Neural progenitor cell (in vitro differentiated cells): ENCODE data around the gene TSPAN18. TPM values are rescaled to one million over a fixed set of nuclear protein-coding genes. Genes with fewer than 3 reads are reported as not detected.
A peak's percentile ranks its signal among the peaks of the same experiment; 100 is the strongest.

ENCODE experiments used
- DNase-seq: peaks from one replicate; pipeline ENCODE4 v3.0.0-alpha.2; 2016; ENCODE audit warnings: low spot score
- H2AFZ ChIP-seq: fragments of 200-600 bp; sonication (generic); replicated peaks from 2 replicates; pipeline ENCODE4 v1.6.1; 2016; ENCODE audit warnings: antibody characterized with exemption
- H3F3A ChIP-seq: fragments of 200-600 bp; sonication (generic); 2 replicates; pipeline ENCODE4 v1.6.1; 2016; ENCODE audit warnings: antibody characterized with exemption, low read depth
- H3K27ac ChIP-seq: fragments of 200-600 bp; sonication (generic); 2 replicates; pipeline ENCODE4 v1.5.1; 2016; ENCODE audit warnings: mild to moderate bottlenecking
- H3K27me3 ChIP-seq: fragments of 200-600 bp; sonication (generic); 2 replicates; pipeline ENCODE4 v1.6.1; 2016; ENCODE audit warnings: mild to moderate bottlenecking, moderate library complexity
- H3K36me3 ChIP-seq: fragments of 200-600 bp; sonication (generic); 2 replicates; pipeline ENCODE4 v1.5.1; 2016
- H3K4me1 ChIP-seq: fragments of 200-600 bp; sonication (generic); 2 replicates; pipeline ENCODE4 v1.6.1; 2016; ENCODE audit warnings: mixed run types
- H3K4me2 ChIP-seq: fragments of 200-600 bp; sonication (generic); 2 replicates; pipeline ENCODE4 v1.6.1; 2016
- H3K4me3 ChIP-seq: fragments of 200-600 bp; sonication (generic); 2 replicates; pipeline ENCODE4 v1.5.1; 2016
- H3K79me2 ChIP-seq: fragments of 200-600 bp; sonication (generic); 2 replicates; pipeline ENCODE4 v1.6.1; 2016; ENCODE audit warnings: low read depth
- H3K9ac ChIP-seq: fragments of 200-600 bp; sonication (generic); 2 replicates; pipeline ENCODE4 v1.6.1; 2016
- H3K9me3 ChIP-seq: fragments of 200-600 bp; sonication (generic); 2 replicates; pipeline ENCODE4 v1.5.1; 2016; ENCODE audit warnings: low read depth
- H4K20me1 ChIP-seq: fragments of 200-600 bp; sonication (generic); 2 replicates; pipeline ENCODE4 v1.6.1; 2016; ENCODE audit warnings: low read depth
- H3K27ac Mint-ChIP-seq: 3 replicates; pipeline ENCODE4 v1.8.0; 2021; ENCODE audit warnings: mixed read lengths
- H3K27me3 Mint-ChIP-seq: 2 replicates; pipeline ENCODE4 v1.8.0; 2022; ENCODE audit warnings: low read depth, mild to moderate bottlenecking, inconsistent platforms, moderate library complexity, mixed read lengths; ENCODE audit not compliant: insufficient read depth
- H3K36me3 Mint-ChIP-seq: 3 replicates; pipeline ENCODE4 v1.8.0; 2021; ENCODE audit warnings: mixed read lengths
- H3K4me1 Mint-ChIP-seq: 3 replicates; pipeline ENCODE4 v1.8.0; 2021; ENCODE audit warnings: mixed read lengths
- H3K4me3 Mint-ChIP-seq: 3 replicates; pipeline ENCODE4 v1.8.0; 2021; ENCODE audit warnings: mild to moderate bottlenecking, moderate library complexity, mixed read lengths
- H3K9me3 Mint-ChIP-seq: 3 replicates; pipeline ENCODE4 v1.8.0; 2020; ENCODE audit warnings: mixed read lengths
- CTCF ChIP-seq: fragments of 200-600 bp; sonication (generic); IDR thresholded peaks from 2 replicates; pipeline ENCODE4 v1.5.1; 2017; ENCODE audit warnings: antibody characterized with exemption, mild to moderate bottlenecking
- EZH2 ChIP-seq: fragments of 200-600 bp; sonication (generic); IDR thresholded peaks from 2 replicates; pipeline ENCODE4 v1.6.1; 2017; ENCODE audit warnings: antibody characterized with exemption, mild to moderate bottlenecking, moderate library complexity
- EZH2phosphoT487 ChIP-seq: fragments of 200-600 bp; sonication (generic); IDR thresholded peaks from 2 replicates; pipeline ENCODE4 v1.6.1; 2017; ENCODE audit warnings: antibody characterized with exemption
- total RNA-seq: library from RNA; depleted of rRNA; stranded (reverse); fragments of >200 nt; gene quantifications from 2 replicates; pipeline ENCODE4 v1.2.3, GENCODE V29; 2015; ENCODE audit warnings: low replicate concordance

The TSPAN18 gene
- total RNA-seq, 1 donor from 2014 or later = 16.5 TPM

- H2AFZ ChIP-seq = no peak overlapping the region
- H3K36me3 Mint-ChIP-seq = peaks cover 2% of the 10 kb centered on the region
- no peak for TF ChIP-seq EZH2phosphoT487
- no peak for TF ChIP-seq CTCF
- no peak for TF ChIP-seq EZH2
- H3K4me3 Mint-ChIP-seq = peak overlapping the region; percentile 43
- H3K27ac ChIP-seq = no peak overlapping the region
- peaks cover 32% of the 10 kb centered on the region for H4K20me1 ChIP-seq
- H3K27me3 ChIP-seq = peaks cover 18% of the 10 kb centered on the region
- no peaks in the 10 kb centered on the region for H3K9me3 Mint-ChIP-seq
- H3K27me3 Mint-ChIP-seq = no peaks in the 10 kb centered on the region
- H3K4me1 Mint-ChIP-seq = peaks cover 83% of the 10 kb centered on the region
- no peak overlapping the region for H3K27ac Mint-ChIP-seq
- no peak overlapping the region for H3K4me3 ChIP-seq
- H3K9ac ChIP-seq = no peak overlapping the region
- no peak overlapping the region for H3K4me2 ChIP-seq
- H3K9me3 ChIP-seq = no peaks in the 10 kb centered on the region
- H3K36me3 ChIP-seq = no peaks in the 10 kb centered on the region
- peaks cover 67% of the 10 kb centered on the region for H3K4me1 ChIP-seq
- peaks cover 25% of the 10 kb centered on the region for H3F3A ChIP-seq
- DNase-seq = no peak
- H3K79me2 ChIP-seq = no peaks in the 10 kb centered on the region
Measured at GRCh38 chr11:44884056-44884455, 157.3 kb downstream of the TSPAN18 start.

GRCh38 chr11:44885065-44885810 is 158.5 kb downstream of the TSPAN18 start:
- Mint-ChIP-seq H3K27ac (peak overlapping the region; percentile 90), H3K4me3 (peak overlapping the region; percentile 58), H3K36me3 (peaks cover 2% of the 10 kb centered on the region), H3K9me3 (no peaks in the 10 kb centered on the region), H3K4me1 (peaks cover 87% of the 10 kb centered on the region), H3K27me3 (peaks cover 2% of the 10 kb centered on the region)
- Histone ChIP-seq H3K4me1 (peaks cover 59% of the 10 kb centered on the region), H3K4me3 (no peak overlapping the region), H3K36me3 (no peaks in the 10 kb centered on the region), H3K27me3 (peaks cover 6% of the 10 kb centered on the region), H3K9ac (no peak overlapping the region), H3F3A (peaks cover 17% of the 10 kb centered on the region), H3K9me3 (no peaks in the 10 kb centered on the region), H2AFZ (no peak overlapping the region), H3K4me2 (peak overlapping the region; percentile 14), H4K20me1 (peaks cover 32% of the 10 kb centered on the region), H3K27ac (no peak overlapping the region), H3K79me2 (no peaks in the 10 kb centered on the region)
- DNase-seq = no peak
- TF ChIP-seq CTCF (no peak), EZH2 (no peak), EZH2phosphoT487 (no peak)

GRCh38 chr11:44885919-44886789 is 159.4 kb downstream of the TSPAN18 start:
- no peak for TF ChIP-seq CTCF
- no peak for TF ChIP-seq EZH2
- no peak for TF ChIP-seq EZH2phosphoT487
- no peaks in the 10 kb centered on the region for H3K79me2 ChIP-seq
- H3K36me3 ChIP-seq = no peaks in the 10 kb centered on the region
- H3K4me3 ChIP-seq = no peak overlapping the region
- no peak overlapping the region for H3K9ac ChIP-seq
- H3K27ac Mint-ChIP-seq = peak overlapping the region; percentile 90
- peak overlapping the region; percentile 14 for H3K4me2 ChIP-seq
- H3K9me3 Mint-ChIP-seq = no peaks in the 10 kb centered on the region
- H2AFZ ChIP-seq = no peak overlapping the region
- peaks cover 83% of the 10 kb centered on the region for H3K4me1 Mint-ChIP-seq
- peaks cover 2% of the 10 kb centered on the region for H3K27me3 Mint-ChIP-seq
- H3F3A ChIP-seq = peaks cover 17% of the 10 kb centered on the region
- no peaks in the 10 kb centered on the region for H3K9me3 ChIP-seq
- H3K36me3 Mint-ChIP-seq = peaks cover 2% of the 10 kb centered on the region
- H4K20me1 ChIP-seq = peaks cover 34% of the 10 kb centered on the region
- H3K27me3 ChIP-seq = peaks cover 5% of the 10 kb centered on the region
- H3K4me1 ChIP-seq = peaks cover 59% of the 10 kb centered on the region
- peak overlapping the region; percentile 58 for H3K4me3 Mint-ChIP-seq
- H3K27ac ChIP-seq = no peak overlapping the region
- no peak for DNase-seq
